Suprapubic skin (tissue), 4 donors: ENCODE measurements around the gene DBNDD1. TPM values are rescaled to one million over a fixed set of nuclear protein-coding genes. Genes with fewer than 3 reads are reported as not detected.

Source experiments
- DNase-seq, 2 donors: peaks; one replicate each; pipeline ENCODE4 v3.0.0-alpha.2; 2019; ENCODE audit warnings: low spot score in 2 of 2
- H3K27ac ChIP-seq: fragments of 200-600 bp; sonication (generic); one replicate; pipeline ENCODE4 v1.5.1; 2019
- H3K27me3 ChIP-seq: fragments of 200-600 bp; sonication (generic); one replicate; pipeline ENCODE4 v1.5.1; 2019
- H3K36me3 ChIP-seq: fragments of 200-600 bp; sonication (generic); one replicate; pipeline ENCODE4 v1.5.1; 2019
- H3K4me1 ChIP-seq: fragments of 200-600 bp; sonication (generic); one replicate; pipeline ENCODE4 v1.5.1; 2019
- H3K4me3 ChIP-seq: fragments of 200-600 bp; sonication (generic); one replicate; pipeline ENCODE4 v1.5.1; 2019; ENCODE audit warnings: mild to moderate bottlenecking
- H3K9me3 ChIP-seq: fragments of 200-600 bp; sonication (generic); one replicate; pipeline ENCODE4 v1.5.1; 2019
- CTCF ChIP-seq, 2 donors: fragments of 200-600 bp in 1 of 2; fragments of 450-650 bp in 1 of 2; sonication (generic) in 1 of 2; IDR thresholded peaks; one replicate each; pipeline ENCODE4 v1.5.1; 2016 to 2019; ENCODE audit warnings: antibody characterized with exemption in 2 of 2, mild to moderate bottlenecking in 1 of 2, moderate library complexity in 1 of 2
- EP300 ChIP-seq: sonication (generic); formaldehyde crosslinking; IDR thresholded peaks from one replicate; pipeline ENCODE4 v1.6.1; 2017; ENCODE audit warnings: antibody characterized with exemption
- POLR2A ChIP-seq, 2 donors: fragments of 450-650 bp; IDR thresholded peaks; one replicate each; pipeline ENCODE4 v1.6.1; 2017; ENCODE audit warnings: antibody characterized with exemption in 2 of 2, mild to moderate bottlenecking in 2 of 2, moderate library complexity in 2 of 2
- POLR2AphosphoS5 ChIP-seq, 3 donors: sonication (generic); formaldehyde crosslinking; IDR thresholded peaks; one replicate each; pipeline ENCODE4 v1.6.1; 2017; ENCODE audit warnings: antibody characterized with exemption in 3 of 3
- WGBS: methylation state at CpG from one replicate; pipeline ENCODE4 v1.1.5; 2018; 5-methylcytosine and 5-hydroxymethylcytosine counted together
- total RNA-seq, 4 donors: library from RNA; depleted of rRNA; stranded (reverse); fragments of >200 nt; gene quantifications; one replicate each; pipeline ENCODE4 v1.1.0, GENCODE V29; 2016

The DBNDD1 gene
- total RNA-seq, 4 donors from 2014 or later = 1.2 to 7.5 (median 4.5) TPM

GRCh38 chr16:90034504-90034903 is 15.2 kb upstream of the DBNDD1 start:
- H3K36me3 ChIP-seq = peaks cover 47% of the 10 kb centered on the region
- no peak for TF ChIP-seq POLR2AphosphoS5 (IDR thresholded peaks at IDR 0.05)
- no peak for TF ChIP-seq POLR2A (IDR thresholded peaks at IDR 0.05)
- TF ChIP-seq EP300 = no peak
- no peak for TF ChIP-seq CTCF (IDR thresholded peaks at IDR 0.05)

DNA sequence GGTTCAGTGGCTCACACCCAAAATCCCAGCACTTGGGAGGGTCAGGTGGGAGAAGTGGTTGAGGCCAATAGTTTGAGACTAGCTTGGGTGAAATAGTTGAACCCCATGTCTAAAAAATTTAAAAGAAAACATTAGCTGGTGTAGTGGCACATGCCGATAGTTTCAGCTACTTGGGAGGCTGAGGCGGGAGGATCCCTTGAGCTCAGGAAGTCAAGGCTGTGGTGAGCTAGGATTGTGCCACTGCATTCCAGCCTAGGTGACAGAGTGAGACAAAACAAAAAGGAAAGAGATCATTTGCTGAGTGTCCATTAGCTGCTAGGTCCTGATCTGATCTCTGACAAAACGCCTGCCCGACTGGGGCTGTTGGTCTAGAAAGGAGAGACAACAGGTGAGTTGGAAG is 14.1 kb upstream of the DBNDD1 start:
- H3K27me3 ChIP-seq = no peaks in the 10 kb centered on the region
- no peaks in the 10 kb centered on the region for H3K4me1 ChIP-seq
- no peak overlapping the region for H3K4me3 ChIP-seq
- TF ChIP-seq POLR2AphosphoS5 (IDR thresholded peaks at IDR 0.05) (no peak), POLR2A (IDR thresholded peaks at IDR 0.05) (no peak), EP300 (no peak), CTCF (IDR thresholded peaks at IDR 0.05) (no peak)
- DNase-seq = no peak
- WGBS = 85% methylated on average over 4 of the region's 4 CpGs
- no peaks in the 10 kb centered on the region for H3K9me3 ChIP-seq
- H3K36me3 ChIP-seq = peaks cover 41% of the 10 kb centered on the region
- no peak overlapping the region for H3K27ac ChIP-seq

More at GRCh38 chr16:90034504-90034903, 15.2 kb upstream of the DBNDD1 start:
- H3K4me3 ChIP-seq = no peak overlapping the region
- no peaks in the 10 kb centered on the region for H3K9me3 ChIP-seq
- WGBS = 90% methylated on average over 8 of the region's 8 CpGs
- H3K27me3 ChIP-seq = no peaks in the 10 kb centered on the region
- no peak overlapping the region for H3K27ac ChIP-seq
- DNase-seq = no peak
- no peaks in the 10 kb centered on the region for H3K4me1 ChIP-seq

GRCh38 chr16:90032674-90033331 is 13.5 kb upstream of the DBNDD1 start:
- 83% methylated on average over 8 of the region's 8 CpGs for whole genome bisulfite sequencing
- Histone ChIP-seq H3K36me3 (peaks cover 35% of the 10 kb centered on the region), H3K27ac (no peak overlapping the region), H3K27me3 (no peaks in the 10 kb centered on the region), H3K4me3 (no peak overlapping the region), H3K4me1 (no peaks in the 10 kb centered on the region), H3K9me3 (no peaks in the 10 kb centered on the region)
- TF ChIP-seq EP300 (no peak), CTCF (IDR thresholded peaks at IDR 0.05) (no peak), POLR2AphosphoS5 (IDR thresholded peaks at IDR 0.05) (no peak), POLR2A (IDR thresholded peaks at IDR 0.05) (no peak)
- DNase-seq = no peak

DNA sequence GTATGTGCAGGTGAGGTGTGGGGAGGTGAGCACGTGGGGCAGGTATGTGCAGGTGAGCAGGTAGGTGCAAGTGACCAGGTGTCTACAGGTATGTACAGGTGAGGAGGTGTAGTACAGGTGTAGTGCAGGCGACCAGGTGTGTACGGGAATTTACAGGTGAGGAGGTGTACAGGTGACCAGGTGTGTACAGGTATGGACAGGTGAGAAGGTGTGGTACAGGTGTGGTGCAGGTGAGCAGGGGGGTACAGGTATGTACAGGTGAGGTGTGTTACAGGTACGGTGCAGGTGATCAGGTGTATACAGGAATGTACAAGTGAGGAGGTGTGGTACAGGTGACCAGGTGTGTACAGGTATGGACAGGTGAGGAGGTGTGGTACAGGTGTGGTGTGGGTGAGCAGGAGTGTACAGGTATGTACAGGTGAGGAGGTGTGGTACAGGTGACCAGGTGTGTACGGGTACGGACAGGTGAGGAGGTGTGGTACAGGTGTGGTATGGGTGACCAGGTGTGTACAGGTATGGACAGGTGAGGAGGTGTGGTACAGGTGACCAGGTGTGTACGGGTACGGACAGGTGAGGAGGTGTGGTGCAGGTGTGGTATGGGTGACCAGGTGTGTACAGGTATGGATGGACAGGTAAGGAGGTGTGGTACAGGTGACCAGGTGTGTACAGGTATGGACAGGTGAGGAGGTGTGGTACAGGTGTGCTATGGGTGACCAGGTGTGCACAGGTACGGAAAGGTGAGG is 12.8 kb upstream of the DBNDD1 start:
- no peaks in the 10 kb centered on the region for H3K4me1 ChIP-seq
- H3K27ac ChIP-seq = no peak overlapping the region
- DNase-seq = no peak
- 73% methylated on average over 9 of the region's 9 CpGs for WGBS
- TF ChIP-seq POLR2AphosphoS5 (IDR thresholded peaks at IDR 0.05) (peak; percentile 18 to 99 (median 73)), POLR2A (IDR thresholded peaks at IDR 0.05) (no peak), EP300 (no peak), CTCF (IDR thresholded peaks at IDR 0.05) (peak in 1 of 2 donors; percentile 41)
- H3K27me3 ChIP-seq = no peaks in the 10 kb centered on the region
- no peaks in the 10 kb centered on the region for H3K9me3 ChIP-seq
- H3K36me3 ChIP-seq = peaks cover 34% of the 10 kb centered on the region
- H3K4me3 ChIP-seq = no peak overlapping the region

- no peak overlapping the region for H3K4me3 ChIP-seq
- no peaks in the 10 kb centered on the region for H3K4me1 ChIP-seq
- H3K27me3 ChIP-seq = no peaks in the 10 kb centered on the region
- H3K36me3 ChIP-seq = peaks cover 27% of the 10 kb centered on the region
- no peak overlapping the region for H3K27ac ChIP-seq
- 89% methylated on average over 19 of the region's 19 CpGs for WGBS
- no peak for DNase-seq
- no peak for TF ChIP-seq POLR2A (IDR thresholded peaks at IDR 0.05)
- TF ChIP-seq EP300 = no peak
- no peak for TF ChIP-seq POLR2AphosphoS5 (IDR thresholded peaks at IDR 0.05)
- no peak for TF ChIP-seq CTCF (IDR thresholded peaks at IDR 0.05)
- no peaks in the 10 kb centered on the region for H3K9me3 ChIP-seq
Measured at GRCh38 chr16:90031186-90031930, 12.1 kb upstream of the DBNDD1 start.
